ENCODE measurements around the gene GHRH.

The GHRH gene

GRCh38 chr20:37298190-37298939 is 36.8 kb upstream of the GHRH start:
- H3K4me3 ChIP-seq (replicated peaks in 1 of 2; ENCODE audit: low read depth in 2 of 2, low read length in 2 of 2), result no peak overlapping the region
- peak; percentile 67 to 75 for DNase-seq (ENCODE audit: low read depth in 2 of 2)
- no peak for TF ChIP-seq CTCF (IDR thresholded peaks at IDR 0.05; ENCODE audit: low read depth, low read length)

GRCh38 chr20:37297066-37297736 is 35.6 kb upstream of the GHRH start:
- peak; percentile 63 to 65 for DNase-seq (ENCODE audit: low read depth in 2 of 2)
- no peak overlapping the region for H3K4me3 ChIP-seq (replicated peaks in 1 of 2; ENCODE audit: low read depth in 2 of 2, low read length in 2 of 2)
- no peak for TF ChIP-seq CTCF (IDR thresholded peaks at IDR 0.05; ENCODE audit: low read depth, low read length)

- DNase-seq (ENCODE audit: low read depth in 2 of 2), result no peak
- no peak overlapping the region for H3K4me3 ChIP-seq (replicated peaks in 1 of 2; ENCODE audit: low read depth in 2 of 2, low read length in 2 of 2)
- no peak for TF ChIP-seq CTCF (IDR thresholded peaks at IDR 0.05; ENCODE audit: low read depth, low read length)
These were observed 34.8 kb upstream of the GHRH start for GRCh38 chr20:37296371-37296770.

- DNase-seq (ENCODE audit: low read depth in 2 of 2), result no peak
- H3K4me3 ChIP-seq (replicated peaks in 1 of 2; ENCODE audit: low read depth in 2 of 2, low read length in 2 of 2), result no peak overlapping the region
- TF ChIP-seq CTCF (IDR thresholded peaks at IDR 0.05; ENCODE audit: low read depth, low read length), result no peak
These were observed 34.0 kb upstream of the GHRH start for GRCh38 chr20:37295595-37295994.

- H3K4me3 ChIP-seq (replicated peaks in 1 of 2; ENCODE audit: low read depth in 2 of 2, low read length in 2 of 2), result no peak overlapping the region
These were observed 33.4 kb upstream of the GHRH start for GRCh38 chr20:37295001-37295400.

GRCh38 chr20:37294262-37294981 is 32.8 kb upstream of the GHRH start:
- no peak for TF ChIP-seq CTCF (IDR thresholded peaks at IDR 0.05; ENCODE audit: low read depth, low read length)
- no peak overlapping the region for H3K4me3 ChIP-seq (replicated peaks in 1 of 2; ENCODE audit: low read depth in 2 of 2, low read length in 2 of 2)
- DNase-seq (ENCODE audit: low read depth in 2 of 2), result peak in 1 of 2 donors; percentile 81

More at GRCh38 chr20:37295001-37295400, 33.4 kb upstream of the GHRH start:
- peak; percentile 86 to 99 for DNase-seq (ENCODE audit: low read depth in 2 of 2)
- TF ChIP-seq CTCF (IDR thresholded peaks at IDR 0.05; ENCODE audit: low read depth, low read length), result no peak

Measured in cardiac fibroblast (primary cell).